ENCODE data around the gene MAZ. TPM values are rescaled to one million over a fixed set of nuclear protein-coding genes. Genes with fewer than 3 reads are reported as not detected.
A peak's percentile ranks its signal among the peaks of the same experiment; 100 is the strongest.

Gene MAZ
- total and polyA plus RNA-seq, 2 of the 13 experiments (the other 11 are each of a cell fraction or from before 2014, with no cell fraction given): 203 to 277 TPM

DNA sequence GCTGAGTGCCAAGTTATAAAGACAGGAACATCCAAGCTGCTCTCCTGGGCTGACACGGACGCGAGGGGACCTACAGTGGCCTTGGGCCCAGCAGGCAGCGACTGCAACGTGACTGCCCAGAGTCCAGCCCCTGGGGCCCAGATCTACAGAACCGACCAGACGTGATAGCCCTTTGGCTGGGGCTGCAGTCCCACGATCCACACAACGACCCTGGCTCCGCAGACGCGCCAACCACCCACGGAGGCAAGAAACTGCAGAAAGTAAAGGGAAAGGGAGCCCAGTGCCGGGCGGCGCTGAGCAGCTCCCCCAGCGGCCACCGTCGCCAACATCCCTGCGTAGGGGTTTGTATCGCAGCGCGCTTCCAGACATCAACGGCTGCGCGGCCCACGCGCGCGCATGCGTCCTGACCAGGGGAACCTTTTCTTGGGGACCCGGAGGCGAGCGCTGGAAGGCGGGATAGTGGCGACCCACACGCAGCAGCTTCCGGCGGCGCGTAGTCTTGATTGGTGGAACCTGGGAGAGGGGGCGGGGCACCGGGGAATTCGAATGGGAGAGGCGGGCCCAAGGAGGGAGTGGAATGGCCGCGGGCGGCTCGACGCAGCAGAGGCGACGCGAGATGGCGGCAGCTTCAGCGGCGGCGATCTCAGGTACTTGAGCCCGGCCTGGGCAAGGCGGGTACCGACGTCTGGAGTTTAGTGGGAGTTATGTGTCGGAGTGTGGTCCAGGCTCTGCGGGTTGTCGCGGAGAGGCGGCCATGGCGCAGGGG lies 16.0 kb upstream of the MAZ start, which contains the start of gene KIF22 (continued):
- TF ChIP-seq, protein P1, sequence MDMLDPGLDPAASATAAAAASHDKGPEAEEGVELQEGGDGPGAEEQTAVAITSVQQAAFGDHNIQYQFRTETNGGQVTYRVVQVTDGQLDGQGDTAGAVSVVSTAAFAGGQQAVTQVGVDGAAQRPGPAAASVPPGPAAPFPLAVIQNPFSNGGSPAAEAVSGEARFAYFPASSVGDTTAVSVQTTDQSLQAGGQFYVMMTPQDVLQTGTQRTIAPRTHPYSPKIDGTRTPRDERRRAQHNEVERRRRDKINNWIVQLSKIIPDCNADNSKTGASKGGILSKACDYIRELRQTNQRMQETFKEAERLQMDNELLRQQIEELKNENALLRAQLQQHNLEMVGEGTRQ (IDR thresholded peaks at IDR 0.05; ENCODE audit: low read depth, low read length): no peak
- TF ChIP-seq, protein P1 (CRISPR knock-in tag; IDR thresholded peaks at IDR 0.05; ENCODE audit: borderline replicate concordance): peak; percentile 24; the same call in 1 of the 2 replicates
- TF ChIP-seq SKI (IDR thresholded peaks at IDR 0.05; ENCODE audit: partially characterized antibody): peak; percentile 86
- peak; percentile 95 for TF ChIP-seq GABPA (IDR thresholded peaks at IDR 0.05; ENCODE audit: low read depth, low read length)
- TF ChIP-seq GABPA (CRISPR knock-in tag; IDR thresholded peaks at IDR 0.05; ENCODE audit: low read depth): peak; percentile 97
- peak; percentile 89 for TF ChIP-seq ZNF607 (CRISPR knock-in tag; IDR thresholded peaks at IDR 0.05; ENCODE audit: borderline replicate concordance)
- TF ChIP-seq ZNF333 (CRISPR knock-in tag; IDR thresholded peaks at IDR 0.05; ENCODE audit: borderline replicate concordance): 0 out of 2 replicates have a peak, but pooled peaks have one; percentile 19
- TF ChIP-seq, protein P2, sequence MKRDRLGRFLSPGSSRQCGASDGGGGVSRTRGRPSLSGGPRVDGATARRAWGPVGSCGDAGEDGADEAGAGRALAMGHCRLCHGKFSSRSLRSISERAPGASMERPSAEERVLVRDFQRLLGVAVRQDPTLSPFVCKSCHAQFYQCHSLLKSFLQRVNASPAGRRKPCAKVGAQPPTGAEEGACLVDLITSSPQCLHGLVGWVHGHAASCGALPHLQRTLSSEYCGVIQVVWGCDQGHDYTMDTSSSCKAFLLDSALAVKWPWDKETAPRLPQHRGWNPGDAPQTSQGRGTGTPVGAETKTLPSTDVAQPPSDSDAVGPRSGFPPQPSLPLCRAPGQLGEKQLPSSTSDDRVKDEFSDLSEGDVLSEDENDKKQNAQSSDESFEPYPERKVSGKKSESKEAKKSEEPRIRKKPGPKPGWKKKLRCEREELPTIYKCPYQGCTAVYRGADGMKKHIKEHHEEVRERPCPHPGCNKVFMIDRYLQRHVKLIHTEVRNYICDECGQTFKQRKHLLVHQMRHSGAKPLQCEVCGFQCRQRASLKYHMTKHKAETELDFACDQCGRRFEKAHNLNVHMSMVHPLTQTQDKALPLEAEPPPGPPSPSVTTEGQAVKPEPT (CRISPR knock-in tag; IDR thresholded peaks at IDR 0.05; ENCODE audit: low read depth): peak; percentile 79; the same call in 1 of the 2 replicates
- peak; percentile 93 for TF ChIP-seq KDM2A (CRISPR knock-in tag; IDR thresholded peaks at IDR 0.05; ENCODE audit: borderline replicate concordance, low read depth)
- TF ChIP-seq, protein P3, sequence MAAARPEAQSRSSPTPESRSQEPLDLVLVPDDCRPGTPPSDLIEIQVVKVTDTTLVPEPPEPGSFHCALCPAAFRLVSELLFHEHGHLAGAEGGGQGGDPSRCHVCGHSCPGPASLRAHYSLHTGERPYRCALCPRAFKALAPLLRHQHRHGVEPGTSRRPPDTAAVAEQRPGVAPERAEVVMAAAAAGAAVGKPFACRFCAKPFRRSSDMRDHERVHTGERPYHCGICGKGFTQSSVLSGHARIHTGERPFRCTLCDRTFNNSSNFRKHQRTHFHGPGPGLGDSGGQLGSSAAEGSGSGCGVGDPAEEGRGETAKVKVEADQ (CRISPR knock-in tag; IDR thresholded peaks at IDR 0.05; ENCODE audit: borderline replicate concordance): 0 out of 2 replicates have a peak, but pooled peaks have one; percentile 13
- TF ChIP-seq, protein P4, sequence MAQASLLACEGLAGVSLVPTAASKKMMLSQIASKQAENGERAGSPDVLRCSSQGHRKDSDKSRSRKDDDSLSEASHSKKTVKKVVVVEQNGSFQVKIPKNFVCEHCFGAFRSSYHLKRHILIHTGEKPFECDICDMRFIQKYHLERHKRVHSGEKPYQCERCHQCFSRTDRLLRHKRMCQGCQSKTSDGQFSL (CRISPR knock-in tag; IDR thresholded peaks at IDR 0.05): peak; percentile 34; the same call in 1 of the 2 replicates
- peak; percentile 99 for TF ChIP-seq XRCC5 (optimal IDR thresholded peaks at IDR 0.05; ENCODE audit: low read length)
- peak; percentile 75 for TF ChIP-seq ZIK1 (CRISPR knock-in tag; IDR thresholded peaks at IDR 0.05; ENCODE audit: borderline replicate concordance, low read depth)
- TF ChIP-seq, protein P5, sequence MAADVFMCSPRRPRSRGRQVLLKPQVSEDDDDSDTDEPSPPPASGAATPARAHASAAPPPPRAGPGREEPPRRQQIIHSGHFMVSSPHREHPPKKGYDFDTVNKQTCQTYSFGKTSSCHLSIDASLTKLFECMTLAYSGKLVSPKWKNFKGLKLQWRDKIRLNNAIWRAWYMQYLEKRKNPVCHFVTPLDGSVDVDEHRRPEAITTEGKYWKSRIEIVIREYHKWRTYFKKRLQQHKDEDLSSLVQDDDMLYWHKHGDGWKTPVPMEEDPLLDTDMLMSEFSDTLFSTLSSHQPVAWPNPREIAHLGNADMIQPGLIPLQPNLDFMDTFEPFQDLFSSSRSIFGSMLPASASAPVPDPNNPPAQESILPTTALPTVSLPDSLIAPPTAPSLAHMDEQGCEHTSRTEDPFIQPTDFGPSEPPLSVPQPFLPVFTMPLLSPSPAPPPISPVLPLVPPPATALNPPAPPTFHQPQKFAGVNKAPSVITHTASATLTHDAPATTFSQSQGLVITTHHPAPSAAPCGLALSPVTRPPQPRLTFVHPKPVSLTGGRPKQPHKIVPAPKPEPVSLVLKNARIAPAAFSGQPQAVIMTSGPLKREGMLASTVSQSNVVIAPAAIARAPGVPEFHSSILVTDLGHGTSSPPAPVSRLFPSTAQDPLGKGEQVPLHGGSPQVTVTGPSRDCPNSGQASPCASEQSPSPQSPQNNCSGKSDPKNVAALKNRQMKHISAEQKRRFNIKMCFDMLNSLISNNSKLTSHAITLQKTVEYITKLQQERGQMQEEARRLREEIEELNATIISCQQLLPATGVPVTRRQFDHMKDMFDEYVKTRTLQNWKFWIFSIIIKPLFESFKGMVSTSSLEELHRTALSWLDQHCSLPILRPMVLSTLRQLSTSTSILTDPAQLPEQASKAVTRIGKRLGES (CRISPR knock-in tag; IDR thresholded peaks at IDR 0.05; ENCODE audit: borderline replicate concordance): peak; percentile 69; the same call in 1 of the 2 replicates
- TF ChIP-seq, protein P6, sequence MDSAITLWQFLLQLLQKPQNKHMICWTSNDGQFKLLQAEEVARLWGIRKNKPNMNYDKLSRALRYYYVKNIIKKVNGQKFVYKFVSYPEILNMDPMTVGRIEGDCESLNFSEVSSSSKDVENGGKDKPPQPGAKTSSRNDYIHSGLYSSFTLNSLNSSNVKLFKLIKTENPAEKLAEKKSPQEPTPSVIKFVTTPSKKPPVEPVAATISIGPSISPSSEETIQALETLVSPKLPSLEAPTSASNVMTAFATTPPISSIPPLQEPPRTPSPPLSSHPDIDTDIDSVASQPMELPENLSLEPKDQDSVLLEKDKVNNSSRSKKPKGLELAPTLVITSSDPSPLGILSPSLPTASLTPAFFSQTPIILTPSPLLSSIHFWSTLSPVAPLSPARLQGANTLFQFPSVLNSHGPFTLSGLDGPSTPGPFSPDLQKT (CRISPR knock-in tag; IDR thresholded peaks at IDR 0.05; ENCODE audit: borderline replicate concordance): 0 out of 2 replicates have a peak, but pooled peaks have one; percentile 30
- TF ChIP-seq ZKSCAN1 (IDR thresholded peaks at IDR 0.05; ENCODE audit: low read length): no peak
- TF ChIP-seq TRIM24 (CRISPR knock-in tag; IDR thresholded peaks at IDR 0.05): no peak
- no peak; the same call in 1 of the 2 replicates for TF ChIP-seq ZMYM2 (CRISPR knock-in tag; IDR thresholded peaks at IDR 0.05)
- peak; percentile 94 for TF ChIP-seq POLR2AphosphoS5 (IDR thresholded peaks at IDR 0.05; ENCODE audit: low read depth, low read length)

Measured in HepG2 (cell line).